K562 (cell line): ENCODE measurements around the gene FAM187B. TPM values are rescaled to one million over a fixed set of nuclear protein-coding genes. Genes with fewer than 3 reads are reported as not detected.

Experiments
- MAZ ChIP-seq, 2 experiments: fragments of 450-650 bp in 1 of 2; sonication (generic) in 1 of 2; formaldehyde crosslinking; IDR thresholded peaks in 1 of 2; conservative IDR thresholded peaks in 1 of 2; 2 replicates each; pipeline versions ENCODE4 v1.4.0 to v1.5.0; 2020; ENCODE audit warnings: mild to moderate bottlenecking in 1 of 2, missing genetic modification reagents in 1 of 2
- NR2C2 ChIP-seq, 2 experiments: fragments of 200-800 bp in 1 of 2; sonication (Bioruptor generic) in 1 of 2; sonication (generic) in 1 of 2; formaldehyde crosslinking in 1 of 2; IDR thresholded peaks; 2 replicates each; pipeline versions ENCODE4 v1.6.1 to v1.8.0; 2016 to 2022; ENCODE audit warnings: mild to moderate bottlenecking in 1 of 2, missing compliant biosample characterization in 1 of 2, missing genetic modification characterization in 1 of 2, missing genetic modification reagents in 1 of 2
- ZNF518B ChIP-seq: fragments of 250-450 bp; sonication (Bioruptor Pico); IDR thresholded peaks from 2 replicates; pipeline ENCODE4 v1.5.0; 2021; ENCODE audit warnings: mild to moderate bottlenecking, moderate library complexity
- polyA plus RNA-seq, 8 experiments: library from polyadenylated mRNA; depleted of rRNA in 4 of 8; stranded (reverse) in 5 of 8; unstranded in 3 of 8; fragments of >200 nt; fragmentation: Nextera tagmentation in 2 of 8; fragmentation: Illumina TruSeq in 1 of 8; extraction: Ambion mirVana in 2 of 8; extraction: Trizol in 1 of 8; gene quantifications; 2 replicates each; pipeline versions ENCODE4 v1.2.1 to v1.2.3, GENCODE V29; 2011 to 2014; ENCODE audit warnings: inconsistent platforms in 1 of 8, missing spikeins in 1 of 8
- total RNA-seq, 7 experiments: library from RNA; depleted of rRNA in 6 of 7; stranded (reverse); fragments of >200 nt in 6 of 7; fragmentation: Illumina TruSeq in 2 of 7; extraction: Trizol in 2 of 7; gene quantifications; 2 replicates each; pipeline versions ENCODE4 v1.2.1 to v1.2.3, GENCODE V29; 2011 to 2021; ENCODE audit warnings: low replicate concordance in 1 of 7

The FAM187B gene
- total and polyA plus RNA-seq, 9 of the 15 experiments (the other 6 are each of a cell fraction or from before 2014, with no cell fraction given), result 0.04 to 0.09 TPM; not detected in 7

DNA sequence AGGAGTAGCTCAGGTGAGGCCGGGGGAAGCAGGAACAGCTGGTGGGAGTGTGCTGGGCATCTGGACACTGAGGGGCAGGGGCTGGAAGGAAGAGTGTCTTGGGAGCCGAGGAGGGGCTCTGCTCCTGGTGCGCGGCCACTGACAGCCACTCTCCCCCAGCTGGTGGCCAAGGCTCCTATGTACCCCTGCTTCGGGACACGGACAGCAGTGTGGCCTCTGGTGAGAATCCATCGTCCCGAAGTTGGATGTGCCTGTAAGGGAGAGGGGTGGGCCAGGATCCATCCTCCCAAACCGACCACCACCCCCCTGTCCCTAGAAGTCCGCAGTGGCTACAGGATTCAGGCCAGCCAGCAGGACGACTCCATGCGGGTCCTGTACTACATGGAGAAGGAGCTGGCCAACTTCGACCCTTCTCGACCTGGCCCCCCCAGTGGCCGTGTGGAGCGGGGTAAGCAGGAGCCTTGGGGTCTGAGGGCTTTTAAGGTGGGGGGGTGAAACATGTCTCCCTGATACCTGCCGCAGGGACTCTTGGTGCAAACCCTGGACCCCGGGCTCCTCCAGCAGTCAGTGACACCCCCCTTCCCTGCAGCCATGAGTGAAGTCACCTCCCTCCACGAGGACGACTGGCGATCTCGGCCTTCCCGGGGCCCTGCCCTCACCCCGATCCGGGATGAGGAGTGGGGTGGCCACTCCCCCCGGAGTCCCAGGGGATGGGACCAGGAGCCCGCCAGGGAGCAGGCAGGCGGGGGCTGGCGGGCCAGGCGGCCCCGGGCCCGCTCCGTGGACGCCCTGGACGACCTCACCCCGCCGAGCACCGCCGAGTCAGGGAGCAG is 38.2 kb upstream of the FAM187B start (continued):
- TF ChIP-seq ZNF518B, result no peak
- TF ChIP-seq NR2C2 (CRISPR knock-in tag; IDR thresholded peaks at IDR 0.05), result no peak
- TF ChIP-seq NR2C2 (tag; IDR thresholded peaks at IDR 0.05), result 0 out of 2 replicates have a peak, but pooled peaks have one; percentile 10
- TF ChIP-seq MAZ (CRISPR knock-in tag; conservative IDR thresholded peaks at IDR 0.05 in 1 of 2, IDR thresholded peaks at IDR 0.05 in 1 of 2), result 0 out of 4 replicates have a peak, but pooled peaks of 1 of the 2 experiments have one; percentile 36
